HG02763 (cell line): ENCODE measurements around the gene OPCML.

ENCODE experiments used
- ATAC-seq: cut with Tn5 transposase; IDR thresholded peaks from one replicate; pipeline ENCODE4 v1.9.1; 2021; ENCODE audit warnings: mild to moderate bottlenecking, moderate library complexity; ENCODE audit not compliant: unreplicated experiment

The OPCML gene

GRCh38 chr11:132911186-132911585 is 621.1 kb downstream of the OPCML start:
- ATAC-seq = no peak

GRCh38 chr11:132910011-132910760 is 622.1 kb downstream of the OPCML start:
- ATAC-seq = no peak

DNA sequence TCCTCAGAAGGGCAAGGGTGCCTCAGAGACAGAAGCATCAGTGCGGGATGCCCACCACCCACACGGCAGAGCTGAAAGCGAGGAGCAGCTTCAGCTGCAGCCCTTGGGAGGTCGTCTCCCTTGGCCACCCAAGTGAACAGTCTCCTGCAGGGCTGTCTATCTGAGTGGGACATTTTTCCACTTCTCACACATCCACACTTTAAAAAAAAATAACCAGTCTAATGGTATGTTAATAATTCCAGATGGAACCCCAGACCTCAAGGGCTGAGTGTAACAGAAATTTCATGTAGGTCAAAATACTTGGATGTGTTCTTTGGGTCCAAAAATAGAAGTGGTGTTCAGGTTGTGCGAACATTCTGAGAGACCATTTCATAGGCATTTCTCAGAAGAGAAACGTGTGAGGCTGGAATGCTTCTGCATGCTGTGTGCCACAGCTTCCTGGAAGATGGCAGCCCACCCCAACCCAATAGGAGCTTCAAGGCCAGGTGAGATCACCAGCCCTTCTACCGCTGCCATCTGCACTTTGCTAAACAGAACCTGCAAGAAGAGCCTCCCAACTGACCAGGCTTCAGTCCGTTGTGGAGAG is 623.2 kb downstream of the OPCML start:
- ATAC-seq = no peak

GRCh38 chr11:132908414-132908810 is 623.9 kb downstream of the OPCML start:
- ATAC-seq = no peak

- ATAC-seq = no peak
Measured at GRCh38 chr11:132907651-132908413, 624.5 kb downstream of the OPCML start.

GRCh38 chr11:132904607-132905006 is 627.7 kb downstream of the OPCML start:
- no peak for ATAC-seq

- no peak for ATAC-seq
Measured at GRCh38 chr11:132904091-132904490, 628.2 kb downstream of the OPCML start.

GRCh38 chr11:132901638-132902471 is 630.4 kb downstream of the OPCML start:
- no peak for ATAC-seq

DNA sequence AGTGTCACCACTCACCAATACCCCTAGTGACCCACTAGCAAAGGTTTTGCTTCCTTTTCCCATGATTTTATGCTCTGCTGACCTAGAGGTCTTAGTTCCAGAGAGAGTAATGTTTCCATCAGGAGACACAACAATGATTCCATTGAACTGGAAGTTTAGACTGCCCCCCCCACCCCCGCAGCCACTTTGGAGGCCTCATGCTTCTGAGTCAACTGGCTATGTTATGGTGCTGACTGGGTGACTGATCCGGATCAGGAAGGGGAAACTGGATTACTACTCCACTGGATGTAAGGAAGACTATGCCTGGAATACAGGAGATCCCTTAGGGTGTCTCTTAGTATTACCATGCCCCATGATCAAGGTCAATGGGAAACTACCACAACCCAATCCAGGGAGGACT is 633.6 kb downstream of the OPCML start:
- no peak for ATAC-seq

GRCh38 chr11:132898021-132898420 is 634.3 kb downstream of the OPCML start:
- ATAC-seq = no peak

- ATAC-seq = no peak
Measured at GRCh38 chr11:132895340-132895739, 637.0 kb downstream of the OPCML start.

GRCh38 chr11:132894606-132895005 is 637.7 kb downstream of the OPCML start:
- ATAC-seq = no peak

GRCh38 chr11:132892876-132893275 is 639.4 kb downstream of the OPCML start:
- ATAC-seq = no peak

GRCh38 chr11:132888226-132888625 is 644.1 kb downstream of the OPCML start:
- no peak for ATAC-seq

- ATAC-seq = no peak
Measured at GRCh38 chr11:132886335-132886734, 646.0 kb downstream of the OPCML start.

DNA sequence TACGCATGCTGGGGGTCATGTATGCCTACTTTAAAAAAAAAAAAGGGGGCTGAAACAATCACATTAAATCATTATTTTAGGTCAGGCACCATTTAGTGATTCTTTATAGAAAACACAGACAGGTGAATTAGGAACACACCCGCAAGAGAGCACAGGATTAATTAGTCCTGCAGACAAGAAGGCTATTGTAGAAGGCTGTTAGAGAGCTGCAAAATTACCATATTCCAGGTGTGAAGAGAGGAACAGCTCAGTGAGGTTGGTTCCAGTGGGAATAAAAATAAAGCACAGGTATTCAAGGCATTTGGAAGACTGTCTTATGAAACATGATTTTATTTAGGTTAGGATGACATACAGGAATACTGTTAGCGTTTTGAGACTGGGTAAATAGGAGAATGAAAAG is 649.1 kb downstream of the OPCML start:
- ATAC-seq = no peak

GRCh38 chr11:132881622-132882021 is 650.7 kb downstream of the OPCML start:
- ATAC-seq = no peak

- ATAC-seq = no peak
Measured at GRCh38 chr11:132878111-132878510, 654.2 kb downstream of the OPCML start.

GRCh38 chr11:132876705-132877104 is 655.6 kb downstream of the OPCML start:
- no peak for ATAC-seq

DNA sequence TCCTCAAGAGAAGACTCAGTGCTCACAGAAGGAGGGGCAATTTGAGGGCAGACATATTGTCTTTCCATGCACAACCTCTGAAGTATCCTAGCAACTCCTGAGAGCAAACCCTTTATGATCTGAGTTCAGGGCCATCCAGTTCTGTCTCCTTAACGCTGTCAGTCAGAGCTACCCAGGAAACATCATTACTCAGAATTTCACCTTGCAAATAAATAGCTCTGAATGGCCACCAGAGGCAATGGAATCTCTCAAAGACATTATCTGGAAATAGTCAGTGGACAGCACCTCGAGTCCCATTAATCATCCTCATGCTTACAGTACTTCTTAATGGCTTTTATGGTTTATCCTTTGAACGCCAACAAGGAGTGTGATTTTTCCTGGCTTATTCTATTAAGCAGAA is 656.1 kb downstream of the OPCML start:
- ATAC-seq = no peak

GRCh38 chr11:132874638-132875037 is 657.7 kb downstream of the OPCML start:
- no peak for ATAC-seq
